ENCODE results near the gene ARMC5. TPM values are rescaled to one million over a fixed set of nuclear protein-coding genes. Genes with fewer than 3 reads are reported as not detected.

Gene ARMC5
- total RNA-seq, 2 donors from 2014 or later, result 10.0 to 20.3 TPM

- intact Hi-C loops (cut with DNase I), result no loop called here
- WGBS, result 45% methylated on average over 15 of the region's 15 CpGs
- Histone ChIP-seq H3K9me3 (no peaks in the 10 kb centered on the region), H3K27ac (peak overlapping the region; percentile 86 to 87), H3K36me3 (peaks cover 0 to 2% of the 10 kb centered on the region in 2 donors), H3K4me1 (replicated peaks) (no peaks in the 10 kb centered on the region), H3K27me3 (replicated peaks; ENCODE audit: insufficient read depth) (no peaks in the 10 kb centered on the region), H3K4me3 (peak overlapping the region; percentile 51 to 55)
- TF ChIP-seq CTCF (IDR thresholded peaks at IDR 0.05), result no peak
- no peak for TF ChIP-seq POLR2A (IDR thresholded peaks at IDR 0.05)
- TF ChIP-seq POLR2AphosphoS5 (IDR thresholded peaks at IDR 0.05), result no peak
- no peak for DNase-seq (ENCODE audit: low spot score)
Observed at GRCh38 chr16:31471241-31471874, 12.1 kb downstream of the ARMC5 start.

- intact Hi-C loops (cut with DNase I), result no loop called here
- H3K4me1 ChIP-seq (replicated peaks), result no peaks in the 10 kb centered on the region
Observed at GRCh38 chr16:31471875-31472708, 12.8 kb downstream of the ARMC5 start, which contains the start of gene TGFB1I1. TSS of gene TGFB1I1 (plus strand) at chr16:31472152. CDS start at chr16:31472189, 37 bp downstream.

GRCh38 chr16:31472709-31473203 is 13.5 kb downstream of the ARMC5 start:
- TF ChIP-seq POLR2A (IDR thresholded peaks at IDR 0.05), result no peak
- TF ChIP-seq CTCF (IDR thresholded peaks at IDR 0.05), result peak in 2 of 4 experiments; percentile 54 to 60
- peak overlapping the region; percentile 51 to 55 for H3K4me3 ChIP-seq
- no peak for DNase-seq (ENCODE audit: low spot score)
- H3K4me1 ChIP-seq (replicated peaks), result no peaks in the 10 kb centered on the region
- WGBS, result 24% methylated on average over 20 of the region's 20 CpGs
- intact Hi-C loops (cut with DNase I), result no loop called here
- H3K9me3 ChIP-seq, result no peaks in the 10 kb centered on the region
- no peaks in the 10 kb centered on the region for H3K36me3 ChIP-seq
- H3K27ac ChIP-seq, result peak overlapping the region; percentile 86 to 87
- no peaks in the 10 kb centered on the region for H3K27me3 ChIP-seq (replicated peaks; ENCODE audit: insufficient read depth)

More at GRCh38 chr16:31471875-31472708, 12.8 kb downstream of the ARMC5 start, which contains the start of gene TGFB1I1:
- Histone ChIP-seq H3K4me3 (peak within 1 kb of the TSS; percentile 51 to 55), H3K9me3 (no peaks in the 10 kb centered on the region), H3K27ac (peak within 1 kb of the TSS; percentile 86 to 87), H3K27me3 (replicated peaks; ENCODE audit: insufficient read depth) (no peaks in the 10 kb centered on the region), H3K36me3 (no peaks in the 10 kb centered on the region)
- DNase-seq (ENCODE audit: low spot score), result no peak
- TF ChIP-seq CTCF (IDR thresholded peaks at IDR 0.05) (no peak), POLR2AphosphoS5 (IDR thresholded peaks at IDR 0.05) (no peak), POLR2A (IDR thresholded peaks at IDR 0.05) (no peak)
- WGBS, result 2% methylated on average over 41 of the region's 63 CpGs

GRCh38 chr16:31473264-31473984 is 14.1 kb downstream of the ARMC5 start:
- H3K4me3 ChIP-seq, result no peak overlapping the region
- no peaks in the 10 kb centered on the region for H3K27me3 ChIP-seq (replicated peaks; ENCODE audit: insufficient read depth)
- H3K27ac ChIP-seq, result no peak overlapping the region
- WGBS, result 82% methylated on average over 16 of the region's 17 CpGs
- DNase-seq (ENCODE audit: low spot score), result no peak
- H3K36me3 ChIP-seq, result no peaks in the 10 kb centered on the region
- no peak for TF ChIP-seq POLR2A (IDR thresholded peaks at IDR 0.05)
- no peak for TF ChIP-seq CTCF (IDR thresholded peaks at IDR 0.05)
- no peak for TF ChIP-seq POLR2AphosphoS5 (IDR thresholded peaks at IDR 0.05)
- no peaks in the 10 kb centered on the region for H3K9me3 ChIP-seq
- intact Hi-C loops (cut with DNase I), result no loop called here
- no peaks in the 10 kb centered on the region for H3K4me1 ChIP-seq (replicated peaks)
